ENCODE results near the gene RELN.

DNA sequence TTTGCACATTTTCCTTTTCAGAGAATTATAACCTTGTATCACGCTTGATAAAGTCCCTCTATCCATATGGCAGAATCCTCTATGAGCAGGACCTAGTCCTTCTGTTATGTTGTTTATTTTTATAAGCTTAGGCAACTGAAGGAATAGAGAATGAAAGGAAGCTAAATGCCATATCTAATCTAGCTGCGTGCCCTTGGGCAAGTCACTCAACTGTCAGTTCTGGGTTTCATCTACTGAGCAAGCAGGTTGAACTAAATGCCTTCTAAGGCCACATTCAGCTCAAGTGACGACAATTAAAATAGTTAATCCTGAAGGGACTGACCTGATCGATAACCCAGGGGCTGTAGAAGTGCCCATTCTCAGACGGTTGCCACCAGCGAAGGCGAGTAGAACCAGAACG is 449.6 kb downstream of the RELN start:
- TF ChIP-seq, protein P1, sequence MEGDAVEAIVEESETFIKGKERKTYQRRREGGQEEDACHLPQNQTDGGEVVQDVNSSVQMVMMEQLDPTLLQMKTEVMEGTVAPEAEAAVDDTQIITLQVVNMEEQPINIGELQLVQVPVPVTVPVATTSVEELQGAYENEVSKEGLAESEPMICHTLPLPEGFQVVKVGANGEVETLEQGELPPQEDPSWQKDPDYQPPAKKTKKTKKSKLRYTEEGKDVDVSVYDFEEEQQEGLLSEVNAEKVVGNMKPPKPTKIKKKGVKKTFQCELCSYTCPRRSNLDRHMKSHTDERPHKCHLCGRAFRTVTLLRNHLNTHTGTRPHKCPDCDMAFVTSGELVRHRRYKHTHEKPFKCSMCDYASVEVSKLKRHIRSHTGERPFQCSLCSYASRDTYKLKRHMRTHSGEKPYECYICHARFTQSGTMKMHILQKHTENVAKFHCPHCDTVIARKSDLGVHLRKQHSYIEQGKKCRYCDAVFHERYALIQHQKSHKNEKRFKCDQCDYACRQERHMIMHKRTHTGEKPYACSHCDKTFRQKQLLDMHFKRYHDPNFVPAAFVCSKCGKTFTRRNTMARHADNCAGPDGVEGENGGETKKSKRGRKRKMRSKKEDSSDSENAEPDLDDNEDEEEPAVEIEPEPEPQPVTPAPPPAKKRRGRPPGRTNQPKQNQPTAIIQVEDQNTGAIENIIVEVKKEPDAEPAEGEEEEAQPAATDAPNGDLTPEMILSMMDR (IDR thresholded peaks at IDR 0.05) = no peak
- TF ChIP-seq POLR2A (IDR thresholded peaks at IDR 0.05) (no peak), EP300 (IDR thresholded peaks at IDR 0.05) (no peak), POLR2AphosphoS5 (IDR thresholded peaks at IDR 0.05) (no peak)
